ENCODE measurements around the gene ITPK1. TPM values are rescaled to one million over a fixed set of nuclear protein-coding genes. Genes with fewer than 3 reads are reported as not detected.

ITPK1 gene
- total and polyA plus RNA-seq, 10 of the 15 experiments (the other 5 are each of a cell fraction or from before 2014, with no cell fraction given) = 1.3 to 73.2 (median 27.0) TPM

GRCh38 chr14:93044556-93044955 is 71.2 kb downstream of the ITPK1 start:
- peaks cover 0 to 5% of the 10 kb centered on the region in 2 experiments; a peak in 2 of 4 replicates for H3K36me3 ChIP-seq (ENCODE audit: control insufficient read depth in 2 of 2, insufficient read depth in 2 of 2, low read length in 1 of 2)

More at GRCh38 chr14:93044556-93044955, 71.2 kb downstream of the ITPK1 start:
- Histone ChIP-seq H3K9ac (ENCODE audit: control insufficient read depth, insufficient read depth, low read length) (no peak overlapping the region), H4K20me1 (ENCODE audit: control insufficient read depth, insufficient read depth) (no peaks in the 10 kb centered on the region), H3K27me3 (replicated peaks in 1 of 2; ENCODE audit: control insufficient read depth in 2 of 2, insufficient read depth in 2 of 2, low read length in 1 of 2) (no peaks in the 10 kb centered on the region), H3K27ac (ENCODE audit: control insufficient read depth, insufficient read depth) (no peak overlapping the region), H3K9me3 (replicated peaks; ENCODE audit: control insufficient read depth, insufficient read depth, low read length) (no peaks in the 10 kb centered on the region), H3K4me1 (ENCODE audit: control insufficient read depth, insufficient read depth, low read length) (peaks cover 32% of the 10 kb centered on the region), H3K79me2 (ENCODE audit: control insufficient read depth, insufficient read depth, low read length) (peaks cover 4% of the 10 kb centered on the region), H2AFZ (ENCODE audit: control insufficient read depth, low read depth, low read length) (no peak overlapping the region), H3K4me2 (ENCODE audit: control insufficient read depth, insufficient read depth) (no peak overlapping the region; the same call in 1 of the 2 replicates), H3K4me3 (no peak overlapping the region)
- BruUV-seq (replicated peaks) = no TSS peak
- POLR2A ChIA-PET = no interaction called here
- FAIRE-seq (peak; percentile 77), DNase-seq (ENCODE audit: low read depth, low spot score) (no peak), ATAC-seq (peak; percentile 81)
- RAD21 ChIA-PET (ENCODE audit: unreplicated experiment) = interaction anchor here (2.2 kb wide), 1 partner anchor 16 kb away, joined by 8 read pairs; no protein-coding TSS in a partner anchor
- intact Hi-C loops (cut with micrococcal nuclease; ENCODE audit: unreplicated experiment) (no loop called here), in situ Hi-C loops (cut with MboI) (no loop called here)
- 97% methylated on average over 9 of the region's 9 CpGs for whole genome bisulfite sequencing (ENCODE audit: insufficient coverage, insufficient replicate concordance, low lambda C conversion rate, missing lambda C conversion rate)
- TF ChIP-seq EGR1 (IDR thresholded peaks at IDR 0.05; ENCODE audit: borderline replicate concordance in 1 of 2, low read depth in 2 of 2, low read length in 2 of 2) (peak in 1 of 2 experiments; percentile 58; a peak in 1 of 3 replicates), JUND (IDR thresholded peaks at IDR 0.05; ENCODE audit: low read depth, low read length) (no peak), NR2C2 (IDR thresholded peaks at IDR 0.05; ENCODE audit: borderline replicate concordance, control insufficient read depth, insufficient read length, low read depth) (no peak), RELA (IDR thresholded peaks at IDR 0.05; ENCODE audit: borderline replicate concordance, partially characterized antibody) (no peak), HCFC1 (IDR thresholded peaks at IDR 0.05; ENCODE audit: low read length) (no peak), TBL1XR1 (IDR thresholded peaks at IDR 0.05; ENCODE audit: low read depth, low read length) (no peak), DPF2 (IDR thresholded peaks at IDR 0.05) (0 out of 2 replicates have a peak, but pooled peaks have one; percentile 23), NR2F1 (conservative IDR thresholded peaks at IDR 0.05) (0 out of 2 replicates have a peak, but pooled peaks have one; percentile 8), EED (IDR thresholded peaks at IDR 0.05; ENCODE audit: low read depth) (0 out of 2 replicates have a peak, but pooled peaks have one; percentile 39), PAX5 (IDR thresholded peaks at IDR 0.05; ENCODE audit: borderline replicate concordance, low read depth, low read length) (peak; percentile 53; the same call in 1 of the 2 replicates), ATF3 (IDR thresholded peaks at IDR 0.05; ENCODE audit: borderline replicate concordance, extremely low read depth, low read depth, low read length) (no peak), RUNX3 (IDR thresholded peaks at IDR 0.05; ENCODE audit: low read length) (peak; percentile 80), SPI1 (IDR thresholded peaks at IDR 0.05; ENCODE audit: borderline replicate concordance, insufficient read depth, low read depth, low read length) (peak; percentile 50; the same call in 1 of the 2 replicates)
- TF ChIP-seq, protein P1, sequence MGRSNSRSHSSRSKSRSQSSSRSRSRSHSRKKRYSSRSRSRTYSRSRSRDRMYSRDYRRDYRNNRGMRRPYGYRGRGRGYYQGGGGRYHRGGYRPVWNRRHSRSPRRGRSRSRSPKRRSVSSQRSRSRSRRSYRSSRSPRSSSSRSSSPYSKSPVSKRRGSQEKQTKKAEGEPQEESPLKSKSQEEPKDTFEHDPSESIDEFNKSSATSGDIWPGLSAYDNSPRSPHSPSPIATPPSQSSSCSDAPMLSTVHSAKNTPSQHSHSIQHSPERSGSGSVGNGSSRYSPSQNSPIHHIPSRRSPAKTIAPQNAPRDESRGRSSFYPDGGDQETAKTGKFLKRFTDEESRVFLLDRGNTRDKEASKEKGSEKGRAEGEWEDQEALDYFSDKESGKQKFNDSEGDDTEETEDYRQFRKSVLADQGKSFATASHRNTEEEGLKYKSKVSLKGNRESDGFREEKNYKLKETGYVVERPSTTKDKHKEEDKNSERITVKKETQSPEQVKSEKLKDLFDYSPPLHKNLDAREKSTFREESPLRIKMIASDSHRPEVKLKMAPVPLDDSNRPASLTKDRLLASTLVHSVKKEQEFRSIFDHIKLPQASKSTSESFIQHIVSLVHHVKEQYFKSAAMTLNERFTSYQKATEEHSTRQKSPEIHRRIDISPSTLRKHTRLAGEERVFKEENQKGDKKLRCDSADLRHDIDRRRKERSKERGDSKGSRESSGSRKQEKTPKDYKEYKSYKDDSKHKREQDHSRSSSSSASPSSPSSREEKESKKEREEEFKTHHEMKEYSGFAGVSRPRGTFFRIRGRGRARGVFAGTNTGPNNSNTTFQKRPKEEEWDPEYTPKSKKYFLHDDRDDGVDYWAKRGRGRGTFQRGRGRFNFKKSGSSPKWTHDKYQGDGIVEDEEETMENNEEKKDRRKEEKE (IDR thresholded peaks at IDR 0.05) = no peak
- TF ChIP-seq, protein P2, sequence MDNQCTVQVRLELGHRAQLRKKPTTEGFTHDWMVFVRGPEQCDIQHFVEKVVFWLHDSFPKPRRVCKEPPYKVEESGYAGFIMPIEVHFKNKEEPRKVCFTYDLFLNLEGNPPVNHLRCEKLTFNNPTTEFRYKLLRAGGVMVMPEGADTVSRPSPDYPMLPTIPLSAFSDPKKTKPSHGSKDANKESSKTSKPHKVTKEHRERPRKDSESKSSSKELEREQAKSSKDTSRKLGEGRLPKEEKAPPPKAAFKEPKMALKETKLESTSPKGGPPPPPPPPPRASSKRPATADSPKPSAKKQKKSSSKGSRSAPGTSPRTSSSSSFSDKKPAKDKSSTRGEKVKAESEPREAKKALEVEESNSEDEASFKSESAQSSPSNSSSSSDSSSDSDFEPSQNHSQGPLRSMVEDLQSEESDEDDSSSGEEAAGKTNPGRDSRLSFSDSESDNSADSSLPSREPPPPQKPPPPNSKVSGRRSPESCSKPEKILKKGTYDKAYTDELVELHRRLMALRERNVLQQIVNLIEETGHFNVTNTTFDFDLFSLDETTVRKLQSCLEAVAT (IDR thresholded peaks at IDR 0.05) = 0 out of 2 replicates have a peak, but pooled peaks have one; percentile 12
- SMC1A ChIA-PET (ENCODE audit: uncharacterized antibody, unreplicated experiment) = no interaction called here
- CTCF ChIA-PET = interaction anchor here (1.1 to 2.9 kb wide), 3 partner anchors 16 to 68 kb away, joined by 3 to 13 read pairs (median 5); no protein-coding TSS in a partner anchor

Measured in GM12878 (cell line).